Cardiac muscle cell (in vitro differentiated cells and primary cell): ENCODE data around the gene MLN. TPM values are rescaled to one million over a fixed set of nuclear protein-coding genes. Genes with fewer than 3 reads are reported as not detected.

Experiments used
- DNase-seq, 2 donors: peaks; one replicate each; pipeline versions ENCODE4 v3.0.0 to v3.0.0-alpha.2; 2010 to 2017; ENCODE audit warnings: low read depth in 1 of 2, low spot score in 1 of 2
- H3K27ac ChIP-seq: fragments of 200-600 bp; sonication (generic); 2 replicates; pipeline ENCODE4 v1.5.1; 2016
- H3K27me3 ChIP-seq: fragments of 200-600 bp; sonication (generic); 2 replicates; pipeline ENCODE4 v1.6.0; 2016; ENCODE audit warnings: control low read depth
- H3K36me3 ChIP-seq: fragments of 200-600 bp; sonication (generic); 2 replicates; pipeline ENCODE4 v1.5.1; 2016; ENCODE audit warnings: control low read depth
- H3K4me1 ChIP-seq: fragments of 200-600 bp; sonication (generic); 2 replicates; pipeline ENCODE4 v1.8.1; 2017; ENCODE audit warnings: low read depth, mild to moderate bottlenecking, mixed run types
- H3K4me3 ChIP-seq: fragments of 200-600 bp; sonication (generic); 2 replicates; pipeline ENCODE4 v1.5.1; 2016; ENCODE audit warnings: mild to moderate bottlenecking
- H3K9me3 ChIP-seq: fragments of 200-600 bp; sonication (generic); 2 replicates; pipeline ENCODE4 v1.5.1; 2017; ENCODE audit warnings: low read depth, mild to moderate bottlenecking, control low read depth
- CTCF ChIP-seq: IDR thresholded peaks from 2 replicates; pipeline ENCODE4 v1.5.1; 2012; ENCODE audit warnings: low read depth, mild to moderate bottlenecking, low read length
- polyA plus RNA-seq: library from polyadenylated mRNA; unstranded; fragments of >200 nt; fragmentation: Nextera tagmentation; extraction: Ambion mirVana; gene quantifications from 2 replicates; pipeline ENCODE4 v1.2.1, GENCODE V29; 2016
- total RNA-seq: library from RNA; depleted of rRNA; stranded (reverse); fragments of >200 nt; gene quantifications from 2 replicates; pipeline ENCODE4 v1.2.3, GENCODE V29; 2016

Gene MLN
- total and polyA plus RNA-seq, 2 experiments from 2014 or later = 0.55 TPM; not detected in 1

- H3K36me3 ChIP-seq = no peaks in the 10 kb centered on the region
- H3K27ac ChIP-seq = no peak overlapping the region
- H3K9me3 ChIP-seq = no peaks in the 10 kb centered on the region
- no peak overlapping the region for H3K4me3 ChIP-seq
- H3K27me3 ChIP-seq = no peaks in the 10 kb centered on the region
- no peaks in the 10 kb centered on the region for H3K4me1 ChIP-seq
- DNase-seq = no peak
- no peak for TF ChIP-seq CTCF
Observed at GRCh38 chr6:33794910-33795623, 8.7 kb downstream of the MLN start.

- H3K9me3 ChIP-seq = no peaks in the 10 kb centered on the region
- no peak for DNase-seq
- no peak overlapping the region for H3K27ac ChIP-seq
- peaks cover 3% of the 10 kb centered on the region for H3K4me1 ChIP-seq
- TF ChIP-seq CTCF = no peak
- no peak overlapping the region for H3K4me3 ChIP-seq
- no peaks in the 10 kb centered on the region for H3K36me3 ChIP-seq
- no peaks in the 10 kb centered on the region for H3K27me3 ChIP-seq
Observed at GRCh38 chr6:33792981-33793380, 10.8 kb downstream of the MLN start.

- Histone ChIP-seq H3K27ac (no peak overlapping the region), H3K4me1 (peaks cover 11% of the 10 kb centered on the region), H3K36me3 (no peaks in the 10 kb centered on the region), H3K9me3 (no peaks in the 10 kb centered on the region), H3K4me3 (no peak overlapping the region), H3K27me3 (no peaks in the 10 kb centered on the region)
- no peak for DNase-seq
- no peak for TF ChIP-seq CTCF
Observed at GRCh38 chr6:33791620-33792019, 12.2 kb downstream of the MLN start.

- peaks cover 11% of the 10 kb centered on the region for H3K4me1 ChIP-seq
- H3K27ac ChIP-seq = no peak overlapping the region
- no peak overlapping the region for H3K4me3 ChIP-seq
- no peak for TF ChIP-seq CTCF
- no peaks in the 10 kb centered on the region for H3K36me3 ChIP-seq
- DNase-seq = no peak
- no peaks in the 10 kb centered on the region for H3K27me3 ChIP-seq
- no peaks in the 10 kb centered on the region for H3K9me3 ChIP-seq
Observed at GRCh38 chr6:33790910-33791309, 12.9 kb downstream of the MLN start.

GRCh38 chr6:33790379-33790778 lies 13.4 kb downstream of the MLN start:
- Histone ChIP-seq H3K4me1 (peaks cover 14% of the 10 kb centered on the region), H3K27me3 (no peaks in the 10 kb centered on the region), H3K27ac (no peak overlapping the region), H3K4me3 (no peak overlapping the region), H3K9me3 (no peaks in the 10 kb centered on the region), H3K36me3 (no peaks in the 10 kb centered on the region)
- no peak for TF ChIP-seq CTCF
- no peak for DNase-seq
